ENCODE data around the gene OASL. TPM values are rescaled to one million over a fixed set of nuclear protein-coding genes. Genes with fewer than 3 reads are reported as not detected.

OASL gene
- polyA plus RNA-seq, 4 donors: 0.08 to 0.22 (median 0.13) TPM; not detected in 1

GRCh38 chr12:120993496-120993895, 45.5 kb downstream of the OASL start:
- no peak for DNase-seq (ENCODE audit: low read depth in 4 of 4, low spot score in 2 of 4)

- no peak for DNase-seq (ENCODE audit: low read depth in 4 of 4, low spot score in 2 of 4)
These were observed 46.1 kb downstream of the OASL start for GRCh38 chr12:120992989-120993388.

GRCh38 chr12:120991965-120992364, 47.1 kb downstream of the OASL start:
- no peak for DNase-seq (ENCODE audit: low read depth in 4 of 4, low spot score in 2 of 4)

- DNase-seq (ENCODE audit: low read depth in 4 of 4, low spot score in 2 of 4): no peak
These were observed 48.5 kb downstream of the OASL start for GRCh38 chr12:120990487-120991055.

GRCh38 chr12:120989687-120990086, 49.4 kb downstream of the OASL start:
- DNase-seq (ENCODE audit: low read depth in 4 of 4, low spot score in 2 of 4): no peak

GRCh38 chr12:120988658-120989057, 50.4 kb downstream of the OASL start:
- DNase-seq (ENCODE audit: low read depth in 4 of 4, low spot score in 2 of 4): no peak

GRCh38 chr12:120988234-120988633, 50.8 kb downstream of the OASL start:
- no peak for DNase-seq (ENCODE audit: low read depth in 4 of 4, low spot score in 2 of 4)

GRCh38 chr12:120984351-120984898, 54.6 kb downstream of the OASL start:
- DNase-seq (ENCODE audit: low read depth in 4 of 4, low spot score in 2 of 4): no peak

GRCh38 chr12:120983759-120984158, 55.3 kb downstream of the OASL start:
- DNase-seq (ENCODE audit: low read depth in 4 of 4, low spot score in 2 of 4): no peak

- no peak for DNase-seq (ENCODE audit: low read depth in 4 of 4, low spot score in 2 of 4)
These were observed 56.4 kb downstream of the OASL start for GRCh38 chr12:120982659-120983058.

- no peak for DNase-seq (ENCODE audit: low read depth in 4 of 4, low spot score in 2 of 4)
These were observed 57.6 kb downstream of the OASL start for GRCh38 chr12:120981407-120981941.

GRCh38 chr12:120980800-120981368, 58.2 kb downstream of the OASL start:
- DNase-seq (ENCODE audit: low read depth in 4 of 4, low spot score in 2 of 4): peak in 1 of 4 donors; percentile 64

- DNase-seq (ENCODE audit: low read depth in 4 of 4, low spot score in 2 of 4): no peak
These were observed 59.0 kb downstream of the OASL start for GRCh38 chr12:120979862-120980696.

- DNase-seq (ENCODE audit: low read depth in 4 of 4, low spot score in 2 of 4): no peak
These were observed 59.7 kb downstream of the OASL start for GRCh38 chr12:120979220-120979861.

- DNase-seq (ENCODE audit: low read depth in 4 of 4, low spot score in 2 of 4): no peak
These were observed 60.5 kb downstream of the OASL start, which contains the start of gene HNF1A for GRCh38 chr12:120978296-120979219. HNF1A (plus strand) TSS chr12:120978543; CDS start chr12:120978769, 226 bp downstream.

GRCh38 chr12:120977531-120978295, 61.3 kb downstream of the OASL start:
- no peak for DNase-seq (ENCODE audit: low read depth in 4 of 4, low spot score in 2 of 4)

- peak in 1 of 4 donors; percentile 80 for DNase-seq (ENCODE audit: low read depth in 4 of 4, low spot score in 2 of 4)
These were observed 66.0 kb downstream of the OASL start for GRCh38 chr12:120972870-120973543.

Measured in left renal cortex interstitium (tissue), 4 donors.